GM12878 (cell line): ENCODE results near the gene SRD5A1. TPM values are rescaled to one million over a fixed set of nuclear protein-coding genes. Genes with fewer than 3 reads are reported as not detected.

Experiments used
- ATAC-seq: fragments of 200-7000 bp; cut with Tn5 transposase; 3 replicates; pipeline ENCODE4 v1.9.1; 2020; ENCODE audit warnings: mild to moderate bottlenecking, moderate library complexity
- BruUV-seq: library from RNA; stranded (reverse); fragments of 400-500 nt; replicated peaks from 2 replicates; lab custom pipeline; 2021; lab: Mats Ljungman, UMichigan
- CTCF ChIA-PET: fragments of 300-600 bp; sonication (Branson Sonifier 250); formaldehyde crosslinking; extraction: SDS; loops from one replicate; lab custom pipeline; 2021; ENCODE audit warnings: inconsistent platforms; lab: Yijun Ruan, JAX
- POLR2A ChIA-PET: fragments of 350-600 bp; formaldehyde crosslinking; extraction: SDS; loops from one replicate; lab custom pipeline; 2021; ENCODE audit warnings: inconsistent platforms; lab: Charles Lee
- RAD21 ChIA-PET: fragments of 300-600 bp; sonication (Branson Sonifier 250); formaldehyde crosslinking; loops from one replicate; lab custom pipeline; 2023; ENCODE audit warnings: antibody characterized with exemption; ENCODE audit not compliant: unreplicated experiment; lab: Charles Lee
- SMC1A ChIA-PET: fragments of 300-600 bp; sonication (Branson Sonifier 250); formaldehyde crosslinking; loops from one replicate; lab custom pipeline; 2023; ENCODE audit not compliant: unreplicated experiment, uncharacterized antibody; lab: Charles Lee
- DNase-seq: peaks from one replicate; pipeline ENCODE4 v3.0.0-alpha.2; 2011; ENCODE audit warnings: low read depth, low spot score
- FAIRE-seq: peaks from 3 replicates; lab custom pipeline; 2011; peaks lifted over from hg19 to GRCh38; lab: Jason Lieb, UNC
- H2AFZ ChIP-seq: 2 replicates; pipeline ENCODE4 v1.6.0; 2011; ENCODE audit warnings: low read depth, low read length, control low read depth; ENCODE audit not compliant: control insufficient read depth
- H3K27ac ChIP-seq: 2 replicates; pipeline ENCODE4 v1.5.1; 2011; ENCODE audit warnings: control low read depth; ENCODE audit not compliant: control insufficient read depth, insufficient read depth
- H3K27me3 ChIP-seq, 2 experiments: replicated peaks in 1 of 2; 2 replicates each; pipeline versions ENCODE4 v1.6.0 to v1.6.1; 2011; ENCODE audit warnings: low read length in 1 of 2; ENCODE audit not compliant: control insufficient read depth in 2 of 2, insufficient read depth in 2 of 2
- H3K36me3 ChIP-seq, 2 experiments: 2 replicates each; pipeline ENCODE4 v1.5.1; 2011; ENCODE audit warnings: low read length in 1 of 2; ENCODE audit not compliant: control insufficient read depth in 2 of 2, insufficient read depth in 2 of 2
- H3K4me1 ChIP-seq: 2 replicates; pipeline ENCODE4 v1.6.1; 2011; ENCODE audit warnings: mild to moderate bottlenecking, low read length, moderate library complexity, mixed read lengths; ENCODE audit not compliant: control insufficient read depth, insufficient read depth
- H3K4me2 ChIP-seq: 2 replicates; pipeline ENCODE4 v1.6.0; 2011; ENCODE audit warnings: control low read depth; ENCODE audit not compliant: control insufficient read depth, insufficient read depth
- H3K4me3 ChIP-seq: fragments of 200-600 bp; sonication (generic); 2 replicates; pipeline ENCODE4 v1.5.1; 2016
- H3K79me2 ChIP-seq: 2 replicates; pipeline ENCODE4 v1.6.0; 2011; ENCODE audit warnings: low read length; ENCODE audit not compliant: control insufficient read depth, insufficient read depth
- H3K9ac ChIP-seq: 2 replicates; pipeline ENCODE4 v1.8.0; 2011; ENCODE audit warnings: low read length, control low read depth, mixed read lengths; ENCODE audit not compliant: control insufficient read depth, insufficient read depth
- H3K9me3 ChIP-seq: replicated peaks from 3 replicates; pipeline ENCODE4 v1.5.1; 2011; ENCODE audit warnings: mild to moderate bottlenecking, low read length; ENCODE audit not compliant: control insufficient read depth, insufficient read depth
- H4K20me1 ChIP-seq: 2 replicates; pipeline ENCODE4 v1.6.0; 2011; ENCODE audit not compliant: control insufficient read depth, insufficient read depth
- ATF7 ChIP-seq: fragments of 450-650 bp; IDR thresholded peaks from 2 replicates; pipeline ENCODE4 v1.6.1; 2016; ENCODE audit warnings: low read depth, mild to moderate bottlenecking
- BACH1 ChIP-seq: fragments of 450-650 bp; IDR thresholded peaks from 2 replicates; pipeline ENCODE4 v1.6.1; 2017; ENCODE audit warnings: mild to moderate bottlenecking, borderline replicate concordance
- GATAD2B ChIP-seq: fragments of 450-650 bp; conservative IDR thresholded peaks from 2 replicates; pipeline ENCODE4 v1.6.1; 2017; ENCODE audit warnings: low read depth, mild to moderate bottlenecking, moderate library complexity
- SIX5 ChIP-seq: IDR thresholded peaks from 2 replicates; pipeline ENCODE4 v1.6.1; 2011; ENCODE audit warnings: mild to moderate bottlenecking, low read depth, low read length, moderate library complexity; ENCODE audit not compliant: severe bottlenecking
- STAT1 ChIP-seq: fragments of 450-650 bp; conservative IDR thresholded peaks from 2 replicates; pipeline ENCODE4 v1.6.1; 2014; ENCODE audit warnings: antibody characterized with exemption, mild to moderate bottlenecking
- WRNIP1 ChIP-seq: IDR thresholded peaks from 2 replicates; pipeline ENCODE4 v1.6.1; 2011; ENCODE audit warnings: low read depth, low read length, improper control_type of control experiment, borderline replicate concordance
- WGBS: methylation state at CpG from one replicate; pipeline ENCODE4 v1.1.6; 2016; ENCODE audit warnings: low lambda C conversion rate; ENCODE audit not compliant: insufficient replicate concordance, insufficient coverage; ENCODE audit errors: missing lambda C conversion rate; 5-methylcytosine and 5-hydroxymethylcytosine counted together
- in situ Hi-C: fragments of 300-500 bp; cut with MboI; formaldehyde crosslinking; loops from 9 replicates; pipeline ENCODE4 v1.14.3; 2018; ENCODE audit warnings: mixed read lengths
- intact Hi-C: fragments of 100-400 bp; cut with micrococcal nuclease; formaldehyde crosslinking; loops from one replicate; pipeline ENCODE4 v1.14.2; 2022; ENCODE audit not compliant: unreplicated experiment
- polyA plus RNA-seq, 11 experiments: library from polyadenylated mRNA; depleted of rRNA in 4 of 11; unstranded in 6 of 11; stranded (reverse) in 5 of 11; fragments of >200 nt; fragmentation: Nextera tagmentation in 4 of 11; fragmentation: Illumina TruSeq in 1 of 11; extraction: Ambion mirVana in 4 of 11; extraction: Trizol in 1 of 11; gene quantifications; 1 replicate in 1 of 11; 2 replicates in 10 of 11; pipeline versions ENCODE4 v1.2.1 to v1.2.3, GENCODE V29; 2011 to 2016; ENCODE audit warnings: inconsistent platforms in 2 of 11, missing spikeins in 2 of 11, low read depth in 1 of 11
- total RNA-seq, 4 experiments: library from RNA; depleted of rRNA in 3 of 4; stranded (reverse); fragments of >200 nt in 3 of 4; fragmentation: Illumina TruSeq in 1 of 4; extraction: Trizol in 1 of 4; gene quantifications; 2 replicates each; pipeline versions ENCODE4 v1.2.1 to v1.2.3, GENCODE V29; 2013 to 2021
- TF ChIP-seq, protein P1 (sequence below): fragments of 150-350 bp; IDR thresholded peaks from 2 replicates; pipeline ENCODE4 v1.6.1; 2014; ENCODE audit warnings: mild to moderate bottlenecking, low read depth, low read length

Gene SRD5A1
- total and polyA plus RNA-seq, 10 of the 15 experiments (the other 5 are each of a cell fraction or from before 2014, with no cell fraction given): 0.76 to 20.1 (median 12.3) TPM

DNA sequence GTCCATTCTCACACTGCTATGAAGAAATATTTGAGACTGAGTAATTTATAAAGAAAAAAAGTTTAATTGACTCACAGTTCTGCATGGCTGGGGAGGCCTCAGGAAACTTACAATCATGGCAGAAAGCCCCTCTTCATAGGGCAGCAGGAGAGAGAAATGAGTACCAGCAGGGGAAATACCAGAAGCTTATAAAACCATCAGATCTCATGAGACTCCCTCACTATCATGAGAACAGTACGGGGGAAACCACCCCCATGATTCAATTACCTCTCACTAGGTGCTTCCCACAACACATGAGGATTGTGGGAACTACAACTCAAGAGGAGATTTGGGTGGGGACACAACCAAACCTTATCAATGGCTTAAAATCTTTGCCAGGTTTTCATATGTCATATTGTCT, 59.7 kb downstream of the SRD5A1 start:
- TF ChIP-seq STAT1 (no peak), WRNIP1 (no peak), BACH1 (no peak), ATF7 (no peak), GATAD2B (no peak)
- TF ChIP-seq, protein P1, sequence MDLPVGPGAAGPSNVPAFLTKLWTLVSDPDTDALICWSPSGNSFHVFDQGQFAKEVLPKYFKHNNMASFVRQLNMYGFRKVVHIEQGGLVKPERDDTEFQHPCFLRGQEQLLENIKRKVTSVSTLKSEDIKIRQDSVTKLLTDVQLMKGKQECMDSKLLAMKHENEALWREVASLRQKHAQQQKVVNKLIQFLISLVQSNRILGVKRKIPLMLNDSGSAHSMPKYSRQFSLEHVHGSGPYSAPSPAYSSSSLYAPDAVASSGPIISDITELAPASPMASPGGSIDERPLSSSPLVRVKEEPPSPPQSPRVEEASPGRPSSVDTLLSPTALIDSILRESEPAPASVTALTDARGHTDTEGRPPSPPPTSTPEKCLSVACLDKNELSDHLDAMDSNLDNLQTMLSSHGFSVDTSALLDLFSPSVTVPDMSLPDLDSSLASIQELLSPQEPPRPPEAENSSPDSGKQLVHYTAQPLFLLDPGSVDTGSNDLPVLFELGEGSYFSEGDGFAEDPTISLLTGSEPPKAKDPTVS: no peak
- no peaks in the 10 kb centered on the region for H3K4me1 ChIP-seq
- intact Hi-C loops: no loop called here
- no peak overlapping the region for H3K9ac ChIP-seq
- ChIA-PET SMC1A (interaction anchor here (1.0 to 1.3 kb wide), 2 partner anchors 13 to 54 kb away, joined by 3 read pairs; no protein-coding TSS in a partner anchor), POLR2A (no interaction called here), RAD21 (no interaction called here), CTCF (interaction anchor here (1.5 kb wide), 1 partner anchor 9 kb away, joined by 5 read pairs; no protein-coding TSS in a partner anchor)
- H3K4me3 ChIP-seq: no peak overlapping the region
- DNase-seq (no peak), ATAC-seq (peak; percentile 53), FAIRE-seq (no peak)
- H3K27me3 ChIP-seq: no peaks in the 10 kb centered on the region
- no TSS peak for BruUV-seq
- H3K36me3 ChIP-seq: no peaks in the 10 kb centered on the region
- 0% methylated on average over 1 of the region's 1 CpG for WGBS
- in situ Hi-C loops: no loop called here
- no peak overlapping the region for H3K27ac ChIP-seq
- no peaks in the 10 kb centered on the region for H3K79me2 ChIP-seq
- H3K4me2 ChIP-seq: no peak overlapping the region
- H4K20me1 ChIP-seq: no peaks in the 10 kb centered on the region
- no peak overlapping the region for H2AFZ ChIP-seq
- peaks cover 1% of the 10 kb centered on the region; the same call in 2 of the 3 replicates for H3K9me3 ChIP-seq

DNA sequence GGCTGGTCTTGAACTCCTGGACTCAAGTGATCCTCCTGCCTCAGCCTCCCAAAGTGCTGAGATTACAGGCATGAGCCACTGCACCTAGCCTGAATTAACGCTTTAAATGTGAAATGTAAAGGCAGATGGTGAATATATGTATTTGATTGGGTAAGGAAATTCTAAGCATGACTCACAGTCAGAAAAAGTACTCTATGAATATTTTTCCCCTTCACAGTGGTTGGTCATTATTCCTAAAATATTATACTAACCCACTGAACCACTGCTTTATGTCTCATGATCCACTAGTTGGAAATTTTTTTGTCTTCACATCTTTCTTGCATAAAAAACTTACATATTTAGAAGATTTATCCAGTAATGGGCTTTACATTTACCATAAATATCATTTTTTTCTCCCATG, 65.5 kb downstream of the SRD5A1 start:
- H3K4me1 ChIP-seq: no peaks in the 10 kb centered on the region
- ATAC-seq (no peak), DNase-seq (no peak), FAIRE-seq (no peak)
- no peak for TF ChIP-seq SIX5
- H3K79me2 ChIP-seq: no peaks in the 10 kb centered on the region
- intact Hi-C loops (no loop called here), in situ Hi-C loops (no loop called here)
- H3K4me3 ChIP-seq: no peak overlapping the region
- H4K20me1 ChIP-seq: no peaks in the 10 kb centered on the region
- H3K9me3 ChIP-seq: peaks cover 1% of the 10 kb centered on the region; the same call in 2 of the 3 replicates
- RAD21 ChIA-PET: no interaction called here
- 0% methylated on average over 1 of the region's 1 CpG for WGBS
- no TSS peak for BruUV-seq
- no peaks in the 10 kb centered on the region; a peak in 1 of 4 replicates for H3K27me3 ChIP-seq
- SMC1A ChIA-PET: interaction anchor here (1.7 to 2.4 kb wide), 2 partner anchors 11 to 46 kb away, joined by 4 to 7 read pairs; no protein-coding TSS in a partner anchor
- H3K9ac ChIP-seq: no peak overlapping the region
- H3K36me3 ChIP-seq: no peaks in the 10 kb centered on the region
- POLR2A ChIA-PET: no interaction called here
- H3K27ac ChIP-seq: no peak overlapping the region
- CTCF ChIA-PET: no interaction called here
- no peak overlapping the region for H3K4me2 ChIP-seq
- H2AFZ ChIP-seq: no peak overlapping the region
